GM12878 (cell line): Measurements from ENCODE around the gene GTF3A. TPM values are rescaled to one million over a fixed set of nuclear protein-coding genes. Genes with fewer than 3 reads are reported as not detected.
A peak's percentile ranks its signal among the peaks of the same experiment; 100 is the strongest.

ENCODE experiments used
- ATF2 ChIP-seq: IDR thresholded peaks from 2 replicates; pipeline ENCODE4 v1.6.1; 2012; ENCODE audit warnings: low read length, inconsistent platforms
- BHLHE40 ChIP-seq, 2 experiments: fragments of 450-650 bp in 1 of 2; IDR thresholded peaks; 2 replicates each; pipeline ENCODE4 v1.6.1; 2011 to 2017; ENCODE audit warnings: low read depth in 2 of 2, borderline replicate concordance in 1 of 2, improper control_type of control experiment in 1 of 2, low read length in 1 of 2, mild to moderate bottlenecking in 1 of 2
- BMI1 ChIP-seq: fragments of 450-650 bp; IDR thresholded peaks from 2 replicates; pipeline ENCODE4 v1.6.1; 2016; ENCODE audit warnings: mild to moderate bottlenecking, moderate library complexity, borderline replicate concordance
- CUX1 ChIP-seq: IDR thresholded peaks from 2 replicates; pipeline ENCODE4 v1.6.1; 2012; ENCODE audit warnings: improper control_type of control experiment, low read depth, low read length; ENCODE audit not compliant: insufficient replicate concordance
- DPF2 ChIP-seq: fragments of 450-650 bp; IDR thresholded peaks from 2 replicates; pipeline ENCODE4 v1.6.1; 2017; ENCODE audit warnings: mild to moderate bottlenecking
- ESRRA ChIP-seq: IDR thresholded peaks from 2 replicates; pipeline ENCODE4 v1.6.1; 2012; ENCODE audit warnings: mild to moderate bottlenecking, low read length, improper control_type of control experiment
- ETV6 ChIP-seq, 2 experiments: fragments of 450-650 bp in 1 of 2; IDR thresholded peaks in 1 of 2; conservative IDR thresholded peaks in 1 of 2; 2 replicates each; pipeline ENCODE4 v1.6.1; 2014; ENCODE audit warnings: antibody characterized with exemption in 1 of 2, borderline replicate concordance in 1 of 2, low read depth in 1 of 2, mild to moderate bottlenecking in 1 of 2, moderate library complexity in 1 of 2
- IRF4 ChIP-seq: IDR thresholded peaks from 2 replicates; pipeline ENCODE4 v1.6.1; 2011; ENCODE audit warnings: low read depth, low read length
- RELA ChIP-seq: fragments of 450-650 bp; IDR thresholded peaks from 2 replicates; pipeline ENCODE4 v1.8.0; 2014; ENCODE audit warnings: borderline replicate concordance; ENCODE audit not compliant: partially characterized antibody
- REST ChIP-seq: IDR thresholded peaks from 2 replicates; pipeline ENCODE4 v1.6.1; 2012; ENCODE audit warnings: mild to moderate bottlenecking, low read depth, low read length
- SMARCA5 ChIP-seq: fragments of 450-650 bp; IDR thresholded peaks from 2 replicates; pipeline ENCODE4 v1.6.1; 2017; ENCODE audit warnings: mild to moderate bottlenecking
- SMC3 ChIP-seq: IDR thresholded peaks from 2 replicates; pipeline ENCODE4 v1.6.1; 2011; ENCODE audit warnings: low read length, improper control_type of control experiment, borderline replicate concordance
- YY1 ChIP-seq: IDR thresholded peaks from 2 replicates; pipeline ENCODE4 v1.6.1; 2011; ENCODE audit warnings: low read depth, mild to moderate bottlenecking, low read length
- polyA plus RNA-seq, 11 experiments: library from polyadenylated mRNA; depleted of rRNA in 4 of 11; unstranded in 6 of 11; stranded (reverse) in 5 of 11; fragments of >200 nt; fragmentation: Nextera tagmentation in 4 of 11; fragmentation: Illumina TruSeq in 1 of 11; extraction: Ambion mirVana in 4 of 11; extraction: Trizol in 1 of 11; gene quantifications; 1 replicate in 1 of 11; 2 replicates in 10 of 11; pipeline versions ENCODE4 v1.2.1 to v1.2.3, GENCODE V29; 2011 to 2016; ENCODE audit warnings: inconsistent platforms in 2 of 11, missing spikeins in 2 of 11, low read depth in 1 of 11
- total RNA-seq, 4 experiments: library from RNA; depleted of rRNA in 3 of 4; stranded (reverse); fragments of >200 nt in 3 of 4; fragmentation: Illumina TruSeq in 1 of 4; extraction: Trizol in 1 of 4; gene quantifications; 2 replicates each; pipeline versions ENCODE4 v1.2.1 to v1.2.3, GENCODE V29; 2013 to 2021
- TF ChIP-seq, protein P1 (sequence below): fragments of 450-650 bp; IDR thresholded peaks from 2 replicates; pipeline ENCODE4 v1.6.1; 2016; ENCODE audit warnings: mild to moderate bottlenecking
- TF ChIP-seq, protein P2 (sequence below): fragments of 150-350 bp; IDR thresholded peaks from 2 replicates; pipeline ENCODE4 v1.6.1; 2014; ENCODE audit warnings: mild to moderate bottlenecking, low read depth, low read length

GTF3A gene
- total and polyA plus RNA-seq, 10 of the 15 experiments (the other 5 are each of a cell fraction or from before 2014, with no cell fraction given): 74.2 to 524 (median 216) TPM

DNA sequence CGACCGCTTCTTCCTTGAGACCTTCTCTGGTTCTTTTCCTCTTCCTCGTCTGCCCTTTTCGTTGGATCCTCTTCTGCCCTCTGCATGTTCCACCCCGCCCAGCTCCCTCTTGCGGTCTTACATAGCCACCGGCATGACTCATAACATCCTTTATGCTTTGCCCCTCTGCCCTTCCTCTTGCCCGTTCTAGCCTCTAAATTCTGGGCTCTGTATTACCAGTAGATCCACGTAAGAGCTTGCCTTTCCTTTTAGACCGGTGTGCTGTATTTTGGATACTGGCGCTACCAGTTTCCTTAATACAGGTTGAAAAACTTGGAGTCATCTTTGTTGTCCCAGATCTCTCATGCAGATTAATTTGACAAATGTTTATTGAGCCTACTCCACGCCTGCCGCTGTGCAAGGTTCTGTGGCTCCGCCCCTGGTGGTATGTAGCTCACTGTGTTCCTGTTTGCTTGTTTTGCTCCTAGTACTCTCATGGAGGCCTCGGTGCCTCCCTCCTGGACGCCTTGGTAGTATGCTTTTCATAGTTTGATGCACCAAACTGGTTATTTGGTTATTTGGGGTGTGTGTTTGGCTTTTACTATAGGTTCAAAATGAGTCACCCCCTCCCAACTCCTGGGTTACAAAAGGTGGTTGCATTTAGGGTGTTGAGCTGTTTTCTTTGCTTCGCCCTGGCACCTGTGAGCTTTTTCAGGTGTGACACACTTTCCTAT lies 1.7 kb downstream of the GTF3A start (continued):
- no peak for TF ChIP-seq SMARCA5
- TF ChIP-seq, protein P1, sequence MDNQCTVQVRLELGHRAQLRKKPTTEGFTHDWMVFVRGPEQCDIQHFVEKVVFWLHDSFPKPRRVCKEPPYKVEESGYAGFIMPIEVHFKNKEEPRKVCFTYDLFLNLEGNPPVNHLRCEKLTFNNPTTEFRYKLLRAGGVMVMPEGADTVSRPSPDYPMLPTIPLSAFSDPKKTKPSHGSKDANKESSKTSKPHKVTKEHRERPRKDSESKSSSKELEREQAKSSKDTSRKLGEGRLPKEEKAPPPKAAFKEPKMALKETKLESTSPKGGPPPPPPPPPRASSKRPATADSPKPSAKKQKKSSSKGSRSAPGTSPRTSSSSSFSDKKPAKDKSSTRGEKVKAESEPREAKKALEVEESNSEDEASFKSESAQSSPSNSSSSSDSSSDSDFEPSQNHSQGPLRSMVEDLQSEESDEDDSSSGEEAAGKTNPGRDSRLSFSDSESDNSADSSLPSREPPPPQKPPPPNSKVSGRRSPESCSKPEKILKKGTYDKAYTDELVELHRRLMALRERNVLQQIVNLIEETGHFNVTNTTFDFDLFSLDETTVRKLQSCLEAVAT: 0 out of 2 replicates have a peak, but pooled peaks have one; percentile 32
- TF ChIP-seq ETV6 (conservative IDR thresholded peaks at IDR 0.05 in 1 of 2, IDR thresholded peaks at IDR 0.05 in 1 of 2; ENCODE audit: borderline replicate concordance in 1 of 2, low read depth in 1 of 2): peak in 1 of 2 experiments; percentile 70; a peak in 1 of 4 replicates
- peak in 1 of 2 experiments; percentile 44; a peak in 1 of 4 replicates for TF ChIP-seq BHLHE40 (IDR thresholded peaks at IDR 0.05; ENCODE audit: borderline replicate concordance in 1 of 2, low read depth in 2 of 2, low read length in 1 of 2)
- TF ChIP-seq DPF2: peak; percentile 80
- TF ChIP-seq, protein P2, sequence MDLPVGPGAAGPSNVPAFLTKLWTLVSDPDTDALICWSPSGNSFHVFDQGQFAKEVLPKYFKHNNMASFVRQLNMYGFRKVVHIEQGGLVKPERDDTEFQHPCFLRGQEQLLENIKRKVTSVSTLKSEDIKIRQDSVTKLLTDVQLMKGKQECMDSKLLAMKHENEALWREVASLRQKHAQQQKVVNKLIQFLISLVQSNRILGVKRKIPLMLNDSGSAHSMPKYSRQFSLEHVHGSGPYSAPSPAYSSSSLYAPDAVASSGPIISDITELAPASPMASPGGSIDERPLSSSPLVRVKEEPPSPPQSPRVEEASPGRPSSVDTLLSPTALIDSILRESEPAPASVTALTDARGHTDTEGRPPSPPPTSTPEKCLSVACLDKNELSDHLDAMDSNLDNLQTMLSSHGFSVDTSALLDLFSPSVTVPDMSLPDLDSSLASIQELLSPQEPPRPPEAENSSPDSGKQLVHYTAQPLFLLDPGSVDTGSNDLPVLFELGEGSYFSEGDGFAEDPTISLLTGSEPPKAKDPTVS: no peak
- peak; percentile 7; the same call in 1 of the 2 replicates for TF ChIP-seq SMC3
- TF ChIP-seq ATF2: no peak
- TF ChIP-seq ESRRA: 0 out of 2 replicates have a peak, but pooled peaks have one; percentile 15
- TF ChIP-seq YY1: no peak
- TF ChIP-seq CUX1: no peak
- no peak for TF ChIP-seq REST
- peak; percentile 78 for TF ChIP-seq IRF4
- no peak for TF ChIP-seq RELA
- no peak for TF ChIP-seq BMI1
